ENCODE data around the gene TMEM255B. TPM values are rescaled to one million over a fixed set of nuclear protein-coding genes. Genes with fewer than 3 reads are reported as not detected.

TMEM255B gene
- total RNA-seq, 1 experiment from 2014 or later, result 2.8 TPM

DNA sequence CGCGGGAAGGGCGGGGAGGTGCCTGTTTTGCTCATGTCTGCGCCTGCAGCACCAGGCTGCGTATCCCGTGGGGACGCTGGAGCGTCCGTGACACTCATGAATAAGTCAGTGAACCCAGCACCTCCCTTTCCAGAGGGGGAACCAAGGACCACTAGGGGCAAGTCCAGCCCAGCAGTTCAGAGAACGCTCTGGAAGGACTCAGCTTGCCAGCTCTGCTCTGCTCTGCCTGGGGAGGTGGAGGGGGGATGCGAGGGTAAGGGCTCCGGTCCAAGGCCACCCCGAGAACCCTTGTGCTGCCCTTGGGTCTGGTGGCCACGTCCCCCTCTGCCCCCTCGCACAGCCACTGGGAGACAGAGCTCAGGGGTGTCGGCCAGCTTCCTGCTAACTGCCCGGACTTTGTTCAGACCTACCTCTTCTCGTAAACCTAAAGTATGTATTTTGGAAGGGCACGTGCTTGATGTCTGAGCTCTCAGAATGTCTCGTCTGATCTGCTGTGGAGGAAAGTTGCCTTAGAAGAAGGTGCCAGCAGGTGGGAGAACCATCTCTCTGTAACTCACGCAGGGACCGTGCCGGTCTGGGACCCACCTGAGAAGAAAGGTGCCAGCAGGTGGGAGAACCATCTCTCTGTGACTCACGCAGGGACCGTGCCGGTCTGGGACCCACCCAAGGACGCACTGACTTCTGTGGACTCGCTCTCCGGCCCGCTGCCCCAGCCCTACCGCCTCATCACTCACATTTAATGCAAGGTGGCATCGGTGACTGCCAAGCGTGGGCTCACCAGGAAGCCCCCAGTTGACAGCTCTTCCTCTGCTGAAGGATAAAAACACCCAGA lies 34.1 kb downstream of the TMEM255B start:
- no peak overlapping the region for H2AK5ac ChIP-seq (ENCODE audit: insufficient read length, low read length)
- Mint-ChIP-seq H3K4me1 (peaks cover 0 to 3% of the 10 kb centered on the region in 2 experiments; a peak in 1 of 4 replicates), H3K27ac (0 out of 7 replicates have a peak overlapping the region, but pooled peaks of 1 of the 3 experiments have one; percentile 46), H3K36me3 (ENCODE audit: insufficient read depth in 1 of 3, low read depth in 3 of 3) (no peaks in the 10 kb centered on the region), H3K27me3 (ENCODE audit: low read depth) (no peaks in the 10 kb centered on the region; the same call in 1 of the 2 replicates), H3K4me3 (no peak overlapping the region), H3K9me3 (no peaks in the 10 kb centered on the region)
- no peak overlapping the region for H3K23ac ChIP-seq (ENCODE audit: insufficient read length, low read depth, low read length)
- no peak overlapping the region for H2BK5ac ChIP-seq (ENCODE audit: insufficient read length, low read length)
- H3K9me3 ChIP-seq (ENCODE audit: control insufficient read depth, low read depth, low read length), result no peaks in the 10 kb centered on the region
- H4K20me1 ChIP-seq (ENCODE audit: control insufficient read depth, insufficient read depth, insufficient read length), result no peaks in the 10 kb centered on the region
- H3T11ph ChIP-seq (ENCODE audit: low read length), result no peak overlapping the region
- no peaks in the 10 kb centered on the region for H3K79me1 ChIP-seq (ENCODE audit: insufficient read depth, low read depth, low read length, poor library complexity, severe bottlenecking)
- no peak overlapping the region for H3K4ac ChIP-seq (ENCODE audit: low read depth, low read length)
- TF ChIP-seq, protein P1, sequence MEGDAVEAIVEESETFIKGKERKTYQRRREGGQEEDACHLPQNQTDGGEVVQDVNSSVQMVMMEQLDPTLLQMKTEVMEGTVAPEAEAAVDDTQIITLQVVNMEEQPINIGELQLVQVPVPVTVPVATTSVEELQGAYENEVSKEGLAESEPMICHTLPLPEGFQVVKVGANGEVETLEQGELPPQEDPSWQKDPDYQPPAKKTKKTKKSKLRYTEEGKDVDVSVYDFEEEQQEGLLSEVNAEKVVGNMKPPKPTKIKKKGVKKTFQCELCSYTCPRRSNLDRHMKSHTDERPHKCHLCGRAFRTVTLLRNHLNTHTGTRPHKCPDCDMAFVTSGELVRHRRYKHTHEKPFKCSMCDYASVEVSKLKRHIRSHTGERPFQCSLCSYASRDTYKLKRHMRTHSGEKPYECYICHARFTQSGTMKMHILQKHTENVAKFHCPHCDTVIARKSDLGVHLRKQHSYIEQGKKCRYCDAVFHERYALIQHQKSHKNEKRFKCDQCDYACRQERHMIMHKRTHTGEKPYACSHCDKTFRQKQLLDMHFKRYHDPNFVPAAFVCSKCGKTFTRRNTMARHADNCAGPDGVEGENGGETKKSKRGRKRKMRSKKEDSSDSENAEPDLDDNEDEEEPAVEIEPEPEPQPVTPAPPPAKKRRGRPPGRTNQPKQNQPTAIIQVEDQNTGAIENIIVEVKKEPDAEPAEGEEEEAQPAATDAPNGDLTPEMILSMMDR (conservative IDR thresholded peaks at IDR 0.05), result no peak
- no peak overlapping the region for H2BK12ac ChIP-seq (ENCODE audit: insufficient read length, low read depth, low read length)
- H4K8ac ChIP-seq (replicated peaks; ENCODE audit: insufficient read length, low read depth, low read length), result no peak overlapping the region
- H3K4me2 ChIP-seq (ENCODE audit: insufficient read depth, insufficient read length, low read length), result no peak overlapping the region
- no peaks in the 10 kb centered on the region for H3K4me1 ChIP-seq (ENCODE audit: insufficient read depth, low read length)
- H2AFZ ChIP-seq (ENCODE audit: low read length), result no peak overlapping the region
- H4K91ac ChIP-seq (ENCODE audit: insufficient read length, low read depth, low read length), result no peak overlapping the region
- H3K9ac ChIP-seq (ENCODE audit: extremely low read depth, insufficient read length, low read length), result no peak overlapping the region
- no peak overlapping the region for H2BK20ac ChIP-seq (ENCODE audit: low read depth, low read length, poor library complexity, severe bottlenecking)
- no peaks in the 10 kb centered on the region for H3K27me3 ChIP-seq (ENCODE audit: insufficient read depth, low read length)
- H3K79me2 ChIP-seq (ENCODE audit: insufficient read depth, low read length), result no peaks in the 10 kb centered on the region
- no peak overlapping the region for H4K5ac ChIP-seq (ENCODE audit: insufficient read length, low read depth, low read length)
- H3K56ac ChIP-seq (ENCODE audit: insufficient read length, low read depth, low read length), result no peak overlapping the region
- H3K23me2 ChIP-seq (ENCODE audit: insufficient read length, low read depth, low read length, poor library complexity, severe bottlenecking), result no peaks in the 10 kb centered on the region
- H2BK15ac ChIP-seq (ENCODE audit: low read depth, low read length), result no peak overlapping the region
- H3K14ac ChIP-seq (ENCODE audit: insufficient read depth, low read length), result no peak overlapping the region; the same call in 1 of the 2 replicates
- DNase-seq, result no peak
- no CpG with 5 or more reads among the region's 33 CpGs for WGBS (ENCODE audit: extremely low coverage, insufficient read length, low lambda C conversion rate)
- no peak overlapping the region for H2BK120ac ChIP-seq (ENCODE audit: low read depth, low read length, poor library complexity, severe bottlenecking)
- no peak overlapping the region for H3K18ac ChIP-seq (ENCODE audit: insufficient read length, low read depth, low read length)
- no peak overlapping the region for H3K27ac ChIP-seq (ENCODE audit: insufficient read length, low read depth, low read length)

Data from H9 (cell line).